Measurements from ENCODE around the gene PLVAP.

Gene PLVAP

DNA sequence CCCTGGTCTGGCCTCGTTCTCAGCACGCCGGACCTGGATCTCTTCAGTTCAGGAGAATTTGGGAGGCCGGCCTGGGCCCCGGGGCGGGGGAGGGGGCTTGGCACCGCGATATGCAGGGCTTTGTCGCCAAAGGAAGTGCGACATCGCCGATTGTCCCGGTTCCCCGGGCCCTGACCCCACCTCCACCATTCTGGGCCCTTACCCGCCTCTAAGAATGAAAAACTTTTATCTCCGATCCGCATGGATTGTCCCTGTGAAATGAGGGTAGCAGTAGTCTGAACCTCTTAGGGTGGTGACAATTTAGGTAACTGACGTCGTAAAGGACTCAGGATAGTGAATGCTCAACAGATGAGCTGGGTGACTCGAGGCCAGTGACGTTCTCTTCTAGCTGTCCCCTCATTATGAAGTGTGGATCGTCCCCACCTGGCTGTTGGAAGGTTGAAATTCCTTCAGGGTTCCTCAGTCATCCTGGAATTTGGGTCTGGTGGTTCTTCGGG lies 67.1 kb downstream of the PLVAP start:
- Mint-ChIP-seq H3K4me1 (peaks cover 65% of the 10 kb centered on the region), H3K27me3 (no peaks in the 10 kb centered on the region), H3K27ac (peak overlapping the region; percentile 98 to 99), H3K9me3 (no peaks in the 10 kb centered on the region), H3K4me3 (peak overlapping the region; percentile 98 to 99)
- DNase-seq (no peak), ATAC-seq (no peak)

DNA sequence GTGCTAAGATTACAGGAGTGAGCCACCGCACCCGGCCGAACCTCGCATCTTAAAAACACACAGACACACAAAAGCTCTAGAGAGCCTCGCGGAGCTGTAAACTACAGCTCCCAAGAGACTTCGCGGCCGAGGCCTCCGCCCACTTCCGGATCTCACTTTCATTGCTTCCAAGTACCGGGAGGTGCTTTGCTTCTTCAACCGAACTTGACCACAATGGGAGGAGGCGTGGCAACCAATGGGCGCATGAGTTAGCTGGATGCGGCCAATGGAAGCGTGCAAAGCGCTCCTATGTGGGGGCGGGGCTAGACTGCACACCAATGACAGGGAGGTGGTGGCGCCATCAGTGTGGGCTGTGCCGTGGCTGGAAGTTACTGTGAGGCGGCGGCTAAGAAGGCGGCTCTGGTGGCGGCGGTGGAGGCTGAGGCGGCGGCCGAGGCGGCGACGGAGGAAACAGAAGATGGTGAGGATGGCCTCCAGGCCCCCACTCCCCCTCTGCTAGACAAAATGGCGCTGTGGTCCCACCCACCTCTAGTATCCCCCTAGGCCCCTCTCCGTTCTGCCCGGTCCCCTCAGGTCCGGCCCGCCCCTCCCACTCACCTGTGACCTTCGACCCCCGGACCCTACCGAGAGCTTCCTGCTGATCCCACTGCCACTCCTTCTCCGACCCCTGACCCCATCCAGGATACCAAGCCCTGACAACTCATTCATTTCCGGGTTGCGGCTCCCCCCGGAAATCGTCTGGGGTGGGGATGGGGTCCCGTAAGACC lies 67.8 kb downstream of the PLVAP start, which contains the start of gene DDA1:
Gene DDA1 (plus strand): TSS at position 366 of the 767 bp plus-strand sequence. CDS start 92 bp downstream, at position 458.
- ATAC-seq, result peak; percentile 82
- H3K27me3 Mint-ChIP-seq, result no peaks in the 10 kb centered on the region
- peak within 1 kb of the TSS; percentile 98 to 99 for H3K4me3 Mint-ChIP-seq
- peak; percentile 98 to 99 for DNase-seq
- no peaks in the 10 kb centered on the region for H3K9me3 Mint-ChIP-seq
- H3K4me1 Mint-ChIP-seq, result peaks cover 70% of the 10 kb centered on the region
- peak within 1 kb of the TSS; percentile 98 to 99 for H3K27ac Mint-ChIP-seq

DNA sequence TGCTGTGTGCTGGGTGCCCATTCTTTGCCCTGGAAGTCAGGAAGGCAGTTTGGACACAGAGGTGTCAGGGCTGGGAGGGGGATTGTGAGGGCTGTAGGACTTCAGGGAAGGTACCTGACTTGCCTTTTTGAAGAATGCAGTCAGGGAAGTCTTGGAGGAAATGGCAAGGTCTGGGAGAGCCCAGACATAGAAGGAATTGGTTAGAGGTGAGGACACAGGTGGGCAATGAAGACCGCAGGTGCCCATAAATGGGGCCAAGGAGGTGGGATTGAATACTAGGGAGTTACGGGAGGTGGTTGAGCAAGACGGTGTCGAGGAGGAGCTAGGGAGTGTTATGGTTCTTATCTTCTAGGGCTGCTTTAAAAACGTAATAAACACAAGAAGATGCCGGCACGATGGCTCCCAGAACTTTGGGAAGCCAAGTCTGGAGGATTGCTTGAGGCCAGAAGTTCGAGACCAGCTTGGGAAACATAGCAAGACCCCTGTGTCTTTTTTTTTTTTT lies 69.2 kb downstream of the PLVAP start:
- ATAC-seq (no peak), DNase-seq (no peak)
- peak overlapping the region; percentile 25 to 39 for H3K4me3 Mint-ChIP-seq
- H3K27ac Mint-ChIP-seq, result no peak overlapping the region
- peaks cover 76% of the 10 kb centered on the region for H3K4me1 Mint-ChIP-seq
- H3K27me3 Mint-ChIP-seq, result no peaks in the 10 kb centered on the region
- no peaks in the 10 kb centered on the region for H3K9me3 Mint-ChIP-seq

DNA sequence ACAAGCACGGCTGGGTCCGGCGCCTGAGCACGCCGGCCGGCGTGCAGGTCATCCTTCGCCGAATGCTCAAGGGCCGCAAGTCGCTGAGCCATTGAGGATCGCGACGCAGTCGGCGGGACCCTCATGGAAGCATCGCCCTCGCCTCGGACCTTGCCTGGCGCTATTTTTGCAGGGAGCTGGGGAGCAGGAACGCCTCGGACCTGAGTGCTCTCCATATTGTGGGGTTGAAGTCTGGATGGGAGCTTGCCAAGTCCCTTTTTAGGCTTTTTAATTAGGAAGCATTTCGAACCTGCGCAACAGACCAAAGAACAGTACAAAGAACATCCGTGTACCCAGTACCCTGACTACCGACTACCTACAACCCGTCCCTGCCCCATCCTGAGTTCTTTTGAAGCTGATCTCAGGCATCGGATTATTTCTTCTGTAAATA lies 70.8 kb downstream of the PLVAP start:
- ATAC-seq, result no peak
- Mint-ChIP-seq H3K4me3 (peak overlapping the region; percentile 88 to 91), H3K27ac (peak overlapping the region; percentile 86 to 97), H3K27me3 (no peaks in the 10 kb centered on the region), H3K4me1 (peaks cover 76% of the 10 kb centered on the region), H3K9me3 (no peaks in the 10 kb centered on the region)
- DNase-seq, result no peak

DNA sequence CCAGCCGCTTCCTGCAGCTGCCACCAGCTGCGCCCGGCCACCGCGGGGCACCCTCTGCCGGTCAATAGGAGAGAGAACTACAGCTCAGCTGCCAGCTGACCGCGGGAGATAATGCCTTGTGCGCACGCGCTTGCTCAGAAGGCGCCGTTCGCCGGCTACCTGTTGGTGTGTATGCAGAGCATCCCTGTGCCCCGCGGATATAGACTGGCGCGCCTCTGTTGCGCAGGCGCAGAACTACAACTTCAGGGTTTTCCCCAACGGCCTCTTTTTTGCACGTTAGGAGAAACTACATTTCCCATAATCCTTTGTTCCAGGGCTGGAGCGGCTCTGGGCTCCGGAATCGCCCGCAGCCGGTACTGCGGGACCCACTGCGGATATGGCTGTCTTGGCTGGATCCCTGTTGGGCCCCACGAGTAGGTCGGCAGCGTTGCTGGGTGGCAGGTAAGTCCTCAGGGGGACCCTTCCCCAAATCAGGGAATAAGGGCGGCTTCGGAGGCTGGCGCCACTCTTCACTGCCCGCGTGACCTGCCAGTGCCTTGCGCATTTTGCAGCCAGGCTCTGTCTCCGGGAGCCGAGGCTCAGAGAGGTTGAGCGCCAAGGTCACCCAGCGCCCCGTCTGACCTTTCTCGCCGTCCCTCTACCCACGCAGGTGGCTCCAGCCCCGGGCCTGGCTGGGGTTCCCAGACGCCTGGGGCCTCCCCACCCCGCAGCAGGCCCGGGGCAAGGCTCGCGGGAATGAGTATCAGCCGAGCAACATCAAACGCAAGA lies 71.4 kb downstream of the PLVAP start, which contains the start of gene MRPL34:
Gene MRPL34 (plus strand): TSS at position 356 of the 768 bp plus-strand sequence. CDS start 21 bp downstream, at position 377.
- no peaks in the 10 kb centered on the region for H3K27me3 Mint-ChIP-seq
- H3K4me1 Mint-ChIP-seq, result peaks cover 72% of the 10 kb centered on the region

DNA sequence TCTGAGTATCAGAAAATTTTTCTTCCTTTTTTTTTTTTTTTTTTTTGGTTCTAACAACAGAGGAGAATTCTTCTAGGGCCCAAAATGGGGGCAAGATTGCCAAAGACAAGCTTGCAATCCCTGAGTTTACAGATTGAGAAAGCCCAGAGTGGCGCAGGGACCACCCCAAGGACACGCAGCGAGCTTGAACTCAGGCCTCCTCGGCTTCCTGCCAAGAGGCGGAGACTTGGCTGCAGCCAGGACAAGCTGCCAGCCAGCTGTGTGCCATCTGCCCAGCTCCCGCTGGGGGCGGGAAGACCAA lies 72.0 kb downstream of the PLVAP start:
- Mint-ChIP-seq H3K27ac (peak overlapping the region in 1 of 2 donors; percentile 97), H3K4me1 (peaks cover 66% of the 10 kb centered on the region)
- no peak for DNase-seq

More for the DNA sequence above, 71.4 kb downstream of the PLVAP start, which contains the start of gene MRPL34:
- DNase-seq (peak; percentile 97 to 99), ATAC-seq (peak; percentile 83)
- Mint-ChIP-seq H3K4me3 (peak within 1 kb of the TSS; percentile 88 to 91), H3K27ac (peak within 1 kb of the TSS; percentile 86 to 97), H3K9me3 (no peaks in the 10 kb centered on the region)

DNA sequence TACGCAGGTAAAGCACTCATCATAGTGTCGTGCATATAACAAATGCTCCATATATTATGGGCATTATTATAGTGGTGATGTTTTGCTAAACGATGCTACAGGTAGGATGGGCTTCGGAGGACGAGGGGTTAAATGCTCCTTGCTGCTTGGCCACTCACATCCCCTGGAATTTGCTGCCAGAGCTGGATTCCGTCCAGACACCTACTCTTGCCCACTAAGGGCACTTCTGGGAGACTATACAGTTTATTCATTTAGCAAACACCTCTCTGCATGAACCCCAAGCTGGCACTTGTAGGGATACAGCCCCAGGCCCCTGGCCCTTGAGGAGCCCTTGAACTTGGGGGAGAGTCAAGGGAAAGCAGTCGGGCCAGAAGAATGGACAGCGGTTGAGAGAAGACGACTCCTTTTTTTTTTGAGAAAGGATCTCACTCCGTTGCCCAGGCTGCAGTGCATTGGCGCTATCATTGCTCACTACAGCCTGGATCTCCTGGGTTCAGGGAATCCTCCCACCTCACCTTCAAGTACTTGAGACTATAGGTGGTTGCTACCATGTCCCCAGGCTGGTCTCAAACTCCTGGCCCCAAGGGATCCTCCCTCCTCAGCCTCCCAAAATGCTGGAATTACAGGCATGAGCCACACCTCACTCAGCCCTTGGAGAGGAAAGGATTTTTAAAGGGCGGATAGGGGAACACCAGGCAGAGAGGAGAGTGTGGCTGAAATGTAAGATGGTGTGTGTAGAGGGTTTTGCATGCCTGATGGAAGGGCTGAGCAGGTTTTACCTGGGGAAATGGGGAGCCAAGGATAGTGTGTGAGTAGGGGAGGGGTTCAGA lies 72.5 kb downstream of the PLVAP start:
- H3K27ac Mint-ChIP-seq, result peak overlapping the region in 1 of 2 donors; percentile 23
- H3K4me3 Mint-ChIP-seq, result peak overlapping the region; percentile 88 to 91
- DNase-seq (no peak), ATAC-seq (no peak)
- H3K9me3 Mint-ChIP-seq, result no peaks in the 10 kb centered on the region
- no peaks in the 10 kb centered on the region for H3K27me3 Mint-ChIP-seq
- H3K4me1 Mint-ChIP-seq, result peaks cover 64% of the 10 kb centered on the region

More for the DNA sequence above, 72.0 kb downstream of the PLVAP start:
- ATAC-seq, result no peak
- no peaks in the 10 kb centered on the region for H3K27me3 Mint-ChIP-seq
- H3K4me3 Mint-ChIP-seq, result peak overlapping the region; percentile 88 to 91
- no peaks in the 10 kb centered on the region for H3K9me3 Mint-ChIP-seq

DNA sequence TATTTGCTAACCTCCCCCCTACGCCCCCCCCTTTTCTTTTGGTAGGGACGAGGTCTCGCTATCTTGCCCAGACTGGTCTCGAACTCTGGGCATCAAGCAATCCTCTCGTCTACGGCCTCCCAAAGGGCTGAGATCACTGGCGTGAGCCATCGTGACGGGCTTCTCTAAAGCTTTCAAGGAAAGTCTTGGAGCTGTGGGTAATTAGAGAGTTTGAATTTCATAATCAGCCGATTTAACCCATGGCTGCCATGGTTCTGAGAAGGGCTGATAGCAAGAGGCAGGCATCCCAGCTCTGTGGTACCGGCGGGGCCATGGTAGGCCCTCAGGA lies 73.2 kb downstream of the PLVAP start:
- no peak for DNase-seq
- Mint-ChIP-seq H3K9me3 (no peaks in the 10 kb centered on the region), H3K4me1 (peaks cover 57% of the 10 kb centered on the region), H3K4me3 (peak overlapping the region; percentile 68 to 79), H3K27me3 (no peaks in the 10 kb centered on the region), H3K27ac (no peak overlapping the region)
- no peak for ATAC-seq

DNA sequence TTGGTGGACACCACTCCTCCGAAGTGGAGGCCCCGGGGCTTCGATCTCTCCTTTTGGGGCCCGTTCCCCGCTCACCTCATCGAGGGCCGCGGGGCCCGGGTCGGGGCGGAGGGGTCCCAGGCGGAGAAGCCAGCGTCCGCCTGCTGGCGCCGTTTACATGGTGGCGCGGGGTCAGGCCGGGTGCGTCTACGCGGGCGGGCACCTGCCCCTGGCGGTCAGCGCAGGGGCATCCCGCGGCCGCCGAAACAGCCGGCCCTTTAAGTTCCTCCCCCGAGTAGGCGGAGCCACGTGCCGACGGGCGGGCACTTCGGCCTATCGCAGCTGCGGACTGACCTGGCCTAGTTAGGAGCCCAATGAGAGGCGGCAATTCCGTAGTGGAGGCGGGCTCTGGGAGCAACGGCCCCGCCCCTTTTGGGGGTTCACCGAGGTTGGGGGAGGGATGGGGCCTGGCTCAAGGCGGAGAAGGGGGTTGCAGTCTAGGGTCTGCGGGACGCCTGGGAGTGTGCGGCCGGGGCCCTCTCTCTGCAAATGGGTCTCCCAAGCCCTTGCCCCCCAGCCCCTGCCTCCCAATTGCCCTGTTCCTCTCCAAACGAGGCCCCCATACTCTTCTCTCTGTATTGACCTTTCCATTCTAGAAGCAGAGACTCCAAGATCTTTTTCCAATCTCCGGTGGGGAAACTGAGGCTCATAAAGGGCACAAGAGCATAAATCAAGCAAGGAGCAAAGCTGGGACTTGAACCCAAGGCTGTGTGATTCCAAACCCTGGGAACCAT lies 73.8 kb downstream of the PLVAP start, which contains the start of gene ABHD8:
Gene ABHD8 (minus strand): TSS at position 259 of the 773 bp plus-strand sequence. CDS start 1,809 bp downstream, outside the sequence.
- Mint-ChIP-seq H3K4me1 (peaks cover 55% of the 10 kb centered on the region), H3K27me3 (no peaks in the 10 kb centered on the region), H3K4me3 (peak within 1 kb of the TSS; percentile 68 to 79), H3K27ac (peak within 1 kb of the TSS in 1 of 2 donors; percentile 63), H3K9me3 (no peaks in the 10 kb centered on the region)
- peak; percentile 93 to 97 for DNase-seq
- ATAC-seq, result peak; percentile 78

DNA sequence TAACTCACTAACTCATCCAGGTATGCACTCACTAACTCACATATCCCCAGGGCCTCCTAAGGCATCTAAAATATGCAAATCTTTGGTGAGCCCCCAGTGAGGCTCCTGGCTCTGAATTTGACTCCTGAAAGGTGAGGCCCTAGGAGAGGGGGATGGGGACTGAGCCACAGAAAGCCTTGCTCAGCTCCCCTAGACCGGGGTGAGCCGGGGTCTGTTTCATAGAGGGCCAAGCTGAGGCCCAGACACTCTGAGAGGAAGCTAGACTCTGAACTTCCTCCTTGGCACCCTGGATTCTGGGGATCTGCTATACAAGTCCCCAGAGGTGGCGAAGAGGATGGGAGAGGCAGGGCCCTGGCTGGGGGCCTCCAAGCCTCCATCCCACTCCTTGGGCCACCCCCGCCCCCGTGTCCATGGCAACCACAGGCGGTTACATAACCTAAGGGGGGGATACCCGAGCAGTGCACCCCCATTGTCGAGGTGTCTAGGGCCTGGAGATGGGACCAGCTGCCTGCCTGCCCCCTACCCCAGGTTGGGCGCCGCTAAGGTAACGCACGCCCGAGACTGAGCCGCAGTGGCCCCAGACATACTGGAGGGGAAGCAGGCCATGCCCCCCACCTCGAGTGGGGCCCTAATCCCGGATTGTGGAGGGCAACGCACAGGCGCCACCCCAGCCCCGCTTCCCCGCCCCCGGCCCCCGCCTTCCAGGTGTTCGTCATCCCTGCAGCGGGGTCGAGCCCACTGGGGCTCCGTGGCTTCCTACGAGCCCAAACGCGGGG lies 74.6 kb downstream of the PLVAP start:
- no peak overlapping the region for H3K27ac Mint-ChIP-seq
- H3K4me1 Mint-ChIP-seq, result peaks cover 49% of the 10 kb centered on the region
- H3K27me3 Mint-ChIP-seq, result no peaks in the 10 kb centered on the region
- H3K9me3 Mint-ChIP-seq, result no peaks in the 10 kb centered on the region
- DNase-seq, result peak in 1 of 2 donors; percentile 32
- peak overlapping the region; percentile 68 to 79 for H3K4me3 Mint-ChIP-seq
- ATAC-seq, result no peak

Measured in stimulated activated naive CD8-positive, alpha-beta T cell treated with anti-CD3 and anti-CD28 coated beads, Interleukin-15, amount 100 ng/mL, for 72 hours (primary cell).